ENCODE data around the gene BMP10.
"Not testable (repeated sequence)": the region's sequence is repeated elsewhere in the genome, so short reads cannot be mapped to it uniquely, and the experiment has no call there.

BMP10 gene

DNA sequence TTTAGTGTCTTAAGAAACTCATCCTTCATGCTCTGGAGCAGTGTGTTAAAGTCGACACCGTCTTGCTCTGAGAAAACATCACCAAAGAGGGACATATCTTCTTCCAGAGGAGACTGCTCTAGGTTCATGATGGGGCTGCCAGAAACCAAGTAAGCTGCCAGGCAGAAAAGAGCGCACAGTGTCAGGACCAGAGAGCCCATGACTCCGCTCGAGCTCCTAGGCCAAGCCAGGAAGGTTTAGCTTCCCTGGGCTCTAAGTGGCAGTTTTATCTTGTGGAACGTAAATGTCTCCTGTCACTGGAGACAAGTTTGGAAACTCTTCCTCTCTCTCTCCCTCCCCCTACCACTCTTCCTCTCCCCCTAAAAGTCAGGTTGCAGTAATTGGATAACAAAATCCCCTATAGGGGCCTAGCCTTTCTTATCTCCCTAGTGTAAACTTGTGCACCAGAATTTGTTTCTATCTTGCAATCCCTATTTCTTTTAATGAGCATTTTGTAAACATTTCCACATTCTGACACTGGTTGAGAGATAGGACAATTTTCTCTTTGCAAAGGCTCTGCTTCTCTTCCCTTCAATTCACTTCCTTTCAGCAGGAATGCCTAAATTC lies at the start of gene BMP10:
Gene BMP10, minus strand, starts transcription at position 239 of the 606 bp plus-strand sequence. Its CDS starts 39 bp downstream, at position 200.
- no peak for DNase-seq

- no peak for DNase-seq
These were observed 49.4 kb upstream of the BMP10 start for GRCh38 chr2:68920481-68921170.

DNA sequence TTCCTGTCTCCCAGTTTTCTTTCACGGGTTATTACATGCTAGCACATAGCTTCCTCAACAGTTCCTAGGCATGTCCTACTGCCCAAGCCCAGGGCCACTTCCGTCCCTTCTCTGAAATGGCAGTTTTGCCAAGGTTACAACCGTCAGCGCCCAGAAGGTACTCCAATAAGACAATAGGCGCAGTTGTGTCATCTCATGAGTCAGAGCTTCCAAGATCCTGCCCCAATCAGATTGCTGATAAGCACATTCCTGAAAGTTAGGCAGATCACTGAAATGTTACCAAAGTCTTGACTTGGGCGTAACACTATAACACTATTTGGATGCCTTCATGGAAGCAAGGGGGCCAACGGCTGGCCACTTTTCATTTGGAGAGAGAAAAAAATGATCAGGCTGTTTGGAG lies 47.3 kb upstream of the BMP10 start:
- DNase-seq = no peak

GRCh38 chr2:68917034-68917718 lies 46.0 kb upstream of the BMP10 start:
- DNase-seq = no peak

GRCh38 chr2:68916226-68916625 lies 45.0 kb upstream of the BMP10 start:
- no peak for DNase-seq

GRCh38 chr2:68915393-68915792 lies 44.2 kb upstream of the BMP10 start:
- no peak for DNase-seq

DNA sequence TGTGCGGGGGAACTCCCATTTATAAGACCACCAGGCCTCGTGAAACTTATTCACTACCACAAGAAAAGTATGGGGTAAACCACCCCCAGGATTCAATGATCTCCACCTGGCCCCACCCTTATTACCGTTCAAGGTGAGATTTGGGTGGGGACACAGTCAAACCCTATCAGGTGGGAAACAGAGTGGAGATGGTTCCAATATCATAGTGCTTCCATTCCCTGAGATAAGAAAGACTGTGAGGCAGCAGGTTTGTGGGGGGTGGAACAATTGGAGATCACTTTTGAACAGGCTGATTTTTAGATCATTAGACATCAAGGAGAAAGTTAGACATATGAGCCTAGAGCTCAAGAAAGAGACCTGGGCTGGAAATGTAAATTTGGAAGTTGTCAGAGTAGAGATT lies 42.2 kb upstream of the BMP10 start:
- DNase-seq = no peak

- no peak for DNase-seq
These were observed 41.5 kb upstream of the BMP10 start for GRCh38 chr2:68912732-68913131.

DNA sequence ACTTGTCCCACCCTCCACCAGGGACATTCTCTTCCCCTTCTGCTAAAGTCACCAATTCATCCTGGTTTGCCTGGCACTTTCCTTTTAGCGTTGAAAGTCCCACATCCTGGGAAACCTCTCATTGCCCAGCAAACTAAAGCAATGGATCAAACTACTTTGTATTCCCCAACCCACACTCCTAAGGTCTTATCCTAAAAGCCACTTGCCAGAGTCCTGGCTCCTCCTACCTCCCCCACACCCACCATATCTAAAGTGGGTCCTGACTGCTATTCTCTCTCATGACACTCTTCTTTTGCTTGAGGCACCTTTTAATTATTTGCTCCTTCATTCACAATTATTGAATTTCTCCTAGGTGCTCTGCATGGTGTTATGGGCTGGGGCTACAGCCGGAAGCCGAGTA lies 40.9 kb upstream of the BMP10 start:
- no peak for DNase-seq

GRCh38 chr2:68911709-68912108 lies 40.5 kb upstream of the BMP10 start:
- DNase-seq = no peak

- peak in 1 of 2 experiments; percentile 70 for DNase-seq
These were observed 40.0 kb upstream of the BMP10 start for GRCh38 chr2:68911246-68911645.

DNA sequence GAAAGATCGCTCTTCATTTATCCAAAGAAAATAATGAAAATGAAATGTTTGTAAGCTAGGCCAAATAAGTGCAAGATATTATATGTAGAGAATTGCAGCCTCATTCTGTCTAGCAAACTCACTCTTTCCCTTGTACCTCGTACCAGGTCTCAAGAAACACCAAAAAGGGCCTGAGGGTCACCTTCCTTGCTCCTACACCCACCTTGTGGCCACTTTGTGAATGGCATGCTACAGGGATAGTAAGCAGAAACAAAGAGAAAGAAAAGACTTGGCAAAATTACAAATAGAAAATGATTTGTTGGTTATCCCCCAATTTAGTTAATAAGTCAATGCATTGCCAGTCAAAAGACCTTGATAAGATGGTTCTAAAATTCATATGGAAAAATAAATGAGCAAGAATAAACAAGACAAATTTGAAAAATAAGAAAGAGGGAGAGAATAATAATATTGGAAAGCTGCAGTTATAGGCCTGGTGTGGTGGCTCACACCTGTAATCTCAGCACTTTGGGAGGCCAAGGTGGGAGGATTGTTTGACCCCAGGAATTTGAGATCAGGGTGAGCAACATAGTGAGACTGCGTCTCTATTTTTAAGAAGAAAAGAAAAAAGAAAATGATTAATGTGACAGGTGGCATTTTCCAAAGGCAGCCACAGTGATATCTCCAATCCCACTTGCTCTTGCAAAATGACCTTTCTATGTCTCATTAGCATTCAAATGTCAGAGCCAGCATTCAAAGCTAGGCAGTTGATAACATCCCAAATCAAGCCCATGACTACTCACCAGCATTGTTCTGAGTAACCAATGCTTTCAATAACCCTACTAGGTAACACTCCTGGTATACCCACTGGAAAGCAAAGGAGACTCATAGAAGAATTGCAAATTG lies 38.8 kb upstream of the BMP10 start:
- peak; percentile 61 to 84 for DNase-seq

DNA sequence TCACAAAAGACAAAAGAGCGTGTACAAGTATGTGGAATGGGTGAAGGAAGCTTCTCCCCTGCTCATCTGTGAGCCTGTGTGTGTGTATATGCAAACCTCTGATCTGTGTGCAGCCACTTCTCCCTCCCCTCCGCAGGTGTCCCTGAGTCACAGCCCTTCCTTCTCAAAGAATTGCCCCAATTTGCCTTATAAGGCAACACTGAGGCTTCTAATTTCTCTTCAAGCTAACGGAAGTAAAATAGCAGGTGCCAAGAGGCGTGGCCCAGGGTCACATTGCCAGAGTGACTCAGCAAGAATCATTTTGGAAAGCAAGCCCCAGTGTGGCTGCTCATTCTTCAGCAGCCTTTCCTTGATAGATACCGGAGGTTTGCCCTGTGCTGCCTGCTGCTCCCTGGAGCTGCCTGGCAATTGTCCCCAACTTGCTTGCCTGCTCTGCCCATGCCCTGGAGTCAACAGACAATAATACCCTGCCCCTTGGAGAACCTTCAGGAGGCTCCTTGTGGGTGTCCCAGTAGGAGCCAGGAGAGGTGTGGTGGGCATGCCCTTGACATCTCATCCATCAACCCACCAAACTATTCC lies 37.3 kb upstream of the BMP10 start:
- DNase-seq = peak; percentile 78 to 84

DNA sequence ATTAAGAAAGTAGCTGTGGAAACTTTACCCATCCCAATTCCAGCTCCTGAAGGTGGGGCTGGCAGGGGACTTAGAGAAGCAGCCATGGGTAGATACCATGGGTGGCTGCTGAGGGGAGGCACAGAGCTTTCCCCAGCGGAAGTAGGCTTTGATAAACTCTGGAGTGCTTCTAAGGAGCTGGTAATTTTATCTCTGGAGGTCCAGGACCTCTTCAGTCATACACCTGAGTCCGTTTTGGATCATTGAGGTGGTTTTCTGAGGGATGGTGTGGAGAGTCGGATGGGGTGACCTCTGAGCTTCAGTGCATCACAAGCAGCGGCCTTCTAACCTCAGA lies 36.7 kb upstream of the BMP10 start:
- no peak for DNase-seq

DNA sequence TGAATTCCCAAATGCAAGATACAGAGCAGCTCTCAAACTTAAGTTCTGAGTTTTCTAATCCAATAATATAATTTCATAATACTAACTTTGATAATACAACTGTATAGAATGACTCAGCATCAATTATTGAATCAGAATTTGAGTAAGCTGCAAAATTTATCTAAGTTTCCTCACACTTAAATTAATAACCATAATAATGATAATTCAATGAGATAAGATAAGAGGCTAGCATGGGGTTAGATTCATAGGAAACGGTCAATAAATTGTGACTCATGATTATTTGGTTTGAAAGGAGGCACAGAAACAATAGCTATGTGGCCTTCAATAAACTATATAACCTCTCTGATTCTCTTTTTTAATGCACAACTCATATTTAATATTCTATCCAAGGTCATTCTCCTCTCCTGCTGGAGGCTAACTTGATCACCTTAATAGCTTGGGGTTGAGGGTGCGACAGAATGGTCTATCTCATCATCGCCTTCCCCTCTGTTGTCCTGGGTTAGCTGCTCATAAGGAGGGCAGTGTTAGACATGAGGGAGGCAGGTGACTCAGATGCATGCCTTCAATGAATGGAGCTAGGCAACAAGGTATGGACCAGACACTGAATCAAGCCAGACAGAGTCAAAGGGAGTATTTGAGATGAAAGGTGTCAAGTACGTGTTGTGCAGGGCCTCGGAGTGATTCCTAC lies 36.2 kb upstream of the BMP10 start:
- DNase-seq = no peak

- DNase-seq = no peak
These were observed 35.5 kb upstream of the BMP10 start for GRCh38 chr2:68906716-68907115.

DNA sequence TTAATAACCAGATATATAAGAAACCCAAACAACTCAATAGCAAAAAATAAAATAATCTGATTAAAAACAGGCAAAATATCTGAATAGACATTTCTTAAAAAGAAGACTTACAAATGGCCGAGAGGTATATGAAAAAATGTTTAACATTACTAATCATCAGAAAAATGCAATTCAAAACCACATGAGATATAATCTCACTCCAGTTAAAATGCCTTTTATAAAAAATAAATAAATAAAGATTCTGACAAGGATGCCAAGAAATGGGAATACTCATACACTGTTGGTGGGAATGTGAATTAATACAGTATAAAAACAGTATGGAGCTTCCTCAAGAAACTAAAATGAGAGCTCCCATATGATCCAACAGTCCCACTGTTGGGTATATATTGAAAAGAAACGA lies 33.9 kb upstream of the BMP10 start:
- no peak for DNase-seq

- no peak for DNase-seq
These were observed 30.4 kb upstream of the BMP10 start for GRCh38 chr2:68901561-68901960.

- peak in 1 of 2 experiments; percentile 32 for DNase-seq
These were observed 30.0 kb upstream of the BMP10 start for GRCh38 chr2:68901199-68901514.

DNA sequence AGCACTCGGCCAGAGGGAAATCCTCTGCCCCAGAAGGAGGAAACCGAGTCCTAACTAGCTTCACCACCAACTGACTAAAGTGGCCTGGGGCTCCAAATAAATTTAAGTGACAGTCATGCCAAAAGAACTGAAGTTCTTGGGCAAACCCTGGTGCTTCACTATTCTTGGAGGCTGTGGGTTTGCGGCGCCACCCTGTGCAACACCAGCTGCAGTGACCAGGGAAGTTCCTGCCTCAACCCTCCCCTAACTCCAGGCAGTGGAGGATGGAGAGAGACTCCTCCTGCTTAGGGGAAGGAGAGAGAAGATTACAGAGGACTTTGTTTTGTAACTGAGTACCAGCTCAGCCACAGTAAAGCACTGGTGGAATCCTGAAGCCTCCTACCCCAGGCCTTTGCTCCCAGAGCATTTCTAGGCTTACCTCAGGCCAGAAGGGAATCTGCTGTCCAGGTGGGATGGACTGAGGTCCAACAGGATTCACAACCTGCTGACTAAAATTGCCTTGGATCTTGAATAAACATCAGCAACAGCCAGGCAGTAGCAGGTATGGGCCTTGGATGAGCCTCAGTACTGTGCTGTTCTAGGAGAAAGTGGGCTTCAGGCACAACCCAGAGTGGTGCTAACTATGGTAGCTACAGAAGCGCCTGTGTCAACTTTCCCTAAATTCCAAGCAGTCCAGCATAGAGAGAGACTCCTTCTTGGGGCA lies 29.4 kb upstream of the BMP10 start:
- no peak for DNase-seq

- not testable (repeated sequence) for DNase-seq
These were observed 24.8 kb upstream of the BMP10 start for GRCh38 chr2:68895981-68896380.

DNA sequence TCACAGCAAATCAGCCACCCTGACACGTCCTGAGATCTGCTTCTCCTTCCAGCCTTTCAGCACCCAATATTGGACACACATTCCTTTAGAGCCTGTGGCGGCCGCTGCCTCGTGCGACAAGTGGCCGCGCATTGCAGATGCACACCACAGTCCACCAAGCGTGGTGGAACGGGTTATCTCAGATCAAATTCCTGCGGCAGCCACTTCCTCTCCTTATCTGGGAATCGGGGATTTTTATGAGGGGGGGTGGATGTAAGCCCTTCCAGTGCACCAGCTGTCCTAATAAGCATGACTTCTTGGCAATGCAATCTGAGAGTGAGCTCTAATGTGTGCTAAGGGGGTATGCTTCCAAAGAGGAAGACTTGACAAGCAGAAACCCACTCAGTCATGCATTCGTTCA lies 18.3 kb upstream of the BMP10 start:
- no peak for DNase-seq
